HepG2 (cell line): ENCODE results near the gene SCN9A. TPM values are rescaled to one million over a fixed set of nuclear protein-coding genes. Genes with fewer than 3 reads are reported as not detected.

Experiments
- ASH2L ChIP-seq: fragments of 300-600, 200-600 bp; sonication (generic); IDR thresholded peaks from 2 replicates; pipeline ENCODE4 v1.7.0; 2017; ENCODE audit warnings: low read depth, mild to moderate bottlenecking, moderate library complexity, mixed read lengths, low read length; ENCODE audit not compliant: insufficient read length
- ATF1 ChIP-seq: IDR thresholded peaks from 2 replicates; pipeline ENCODE4 v1.6.1; 2016; ENCODE audit warnings: mild to moderate bottlenecking, control low read depth
- EP300 ChIP-seq, 3 experiments: sonication (generic) in 1 of 3; formaldehyde crosslinking in 1 of 3; IDR thresholded peaks; 2 replicates each; pipeline versions ENCODE4 v1.5.1 to v1.6.1; 2011 to 2020; ENCODE audit warnings: low read depth in 2 of 3, low read length in 2 of 3, borderline replicate concordance in 1 of 3, improper control_type of control experiment in 1 of 3, mild to moderate bottlenecking in 1 of 3, missing genetic modification reagents in 1 of 3, moderate library complexity in 1 of 3
- FOXP4 ChIP-seq: sonication (generic); formaldehyde crosslinking; IDR thresholded peaks from 2 replicates; pipeline ENCODE4 v1.4.0; 2020; ENCODE audit warnings: missing genetic modification reagents
- GATAD2A ChIP-seq: IDR thresholded peaks from 2 replicates; pipeline ENCODE4 v1.6.1; 2016
- HNF4A ChIP-seq: sonication (generic); formaldehyde crosslinking; IDR thresholded peaks from 2 replicates; pipeline ENCODE4 v1.4.0; 2020; ENCODE audit warnings: missing genetic modification reagents
- HNF4G ChIP-seq, 2 experiments: sonication (generic) in 1 of 2; formaldehyde crosslinking in 1 of 2; IDR thresholded peaks; 2 replicates each; pipeline versions ENCODE4 v1.4.0 to v1.6.1; 2011 to 2020; ENCODE audit warnings: borderline replicate concordance in 2 of 2, low read depth in 2 of 2, mild to moderate bottlenecking in 2 of 2, low read length in 1 of 2, missing genetic modification reagents in 1 of 2, moderate library complexity in 1 of 2
- KAT8 ChIP-seq: IDR thresholded peaks from 2 replicates; pipeline ENCODE4 v1.6.1; 2016; ENCODE audit warnings: missing genetic modification reagents, missing compliant biosample characterization
- MBD4 ChIP-seq: IDR thresholded peaks from 2 replicates; pipeline ENCODE4 v1.6.1; 2012; ENCODE audit warnings: low read length, inconsistent platforms, borderline replicate concordance
- NCOR1 ChIP-seq: fragments of 200-600 bp; sonication (generic); IDR thresholded peaks from 2 replicates; pipeline ENCODE4 v1.7.0; 2017; ENCODE audit warnings: antibody characterized with exemption, low read length, borderline replicate concordance
- PHF21A ChIP-seq: sonication (generic); formaldehyde crosslinking; IDR thresholded peaks from 2 replicates; pipeline ENCODE4 v1.5.0; 2020; ENCODE audit warnings: mild to moderate bottlenecking, missing genetic modification reagents
- POGK ChIP-seq: sonication (generic); formaldehyde crosslinking; conservative IDR thresholded peaks from 2 replicates; pipeline ENCODE4 v1.8.0; 2022; ENCODE audit warnings: mild to moderate bottlenecking, moderate library complexity, missing genetic modification reagents
- SAP130 ChIP-seq: IDR thresholded peaks from 2 replicates; pipeline ENCODE4 v1.6.1; 2016; ENCODE audit warnings: low read depth
- THRA ChIP-seq: sonication (generic); formaldehyde crosslinking; IDR thresholded peaks from 2 replicates; pipeline ENCODE4 v1.4.0; 2020; ENCODE audit warnings: missing genetic modification reagents, borderline replicate concordance
- TOE1 ChIP-seq: sonication (generic); formaldehyde crosslinking; IDR thresholded peaks from 2 replicates; pipeline ENCODE4 v1.4.0; 2020; ENCODE audit warnings: mild to moderate bottlenecking, missing genetic modification reagents
- USF2 ChIP-seq, 2 experiments: sonication (generic) in 1 of 2; formaldehyde crosslinking in 1 of 2; IDR thresholded peaks; 2 replicates each; pipeline versions ENCODE4 v1.5.1 to v1.6.1; 2011 to 2020; ENCODE audit warnings: borderline replicate concordance in 1 of 2, low read depth in 1 of 2, low read length in 1 of 2, mild to moderate bottlenecking in 1 of 2, missing genetic modification reagents in 1 of 2, moderate library complexity in 1 of 2
- ZNF614 ChIP-seq: IDR thresholded peaks from 2 replicates; pipeline ENCODE4 v1.6.1; 2018; ENCODE audit warnings: missing biosample characterization, missing genetic modification reagents, inconsistent platforms, borderline replicate concordance
- polyA plus RNA-seq, 8 experiments: library from polyadenylated mRNA; depleted of rRNA in 3 of 8; stranded (reverse) in 7 of 8; unstranded in 1 of 8; fragments of >200 nt; fragmentation: Illumina TruSeq in 4 of 8; extraction: Trizol in 4 of 8; gene quantifications; 2 replicates each; pipeline versions ENCODE4 v1.2.1 to v1.2.3, GENCODE V29; 2011 to 2016; ENCODE audit warnings: low read depth in 4 of 8, missing spikeins in 1 of 8, mixed read lengths in 1 of 8; ENCODE audit not compliant: insufficient read depth in 1 of 8
- total RNA-seq, 5 experiments: library from RNA; depleted of rRNA; stranded (reverse); fragments of >200 nt; fragmentation: Illumina TruSeq; extraction: Trizol; gene quantifications; 2 replicates each; pipeline ENCODE4 v1.2.3, GENCODE V29; 2016; ENCODE audit warnings: low read depth in 1 of 5
- TF ChIP-seq, protein P1 (sequence below): sonication (generic); formaldehyde crosslinking; IDR thresholded peaks from 2 replicates; pipeline ENCODE4 v1.4.0; 2020; ENCODE audit warnings: missing genetic modification reagents

Gene SCN9A
- total and polyA plus RNA-seq, 2 of the 13 experiments (the other 11 are each of a cell fraction or from before 2014, with no cell fraction given) = 15.3 to 24.3 TPM

DNA sequence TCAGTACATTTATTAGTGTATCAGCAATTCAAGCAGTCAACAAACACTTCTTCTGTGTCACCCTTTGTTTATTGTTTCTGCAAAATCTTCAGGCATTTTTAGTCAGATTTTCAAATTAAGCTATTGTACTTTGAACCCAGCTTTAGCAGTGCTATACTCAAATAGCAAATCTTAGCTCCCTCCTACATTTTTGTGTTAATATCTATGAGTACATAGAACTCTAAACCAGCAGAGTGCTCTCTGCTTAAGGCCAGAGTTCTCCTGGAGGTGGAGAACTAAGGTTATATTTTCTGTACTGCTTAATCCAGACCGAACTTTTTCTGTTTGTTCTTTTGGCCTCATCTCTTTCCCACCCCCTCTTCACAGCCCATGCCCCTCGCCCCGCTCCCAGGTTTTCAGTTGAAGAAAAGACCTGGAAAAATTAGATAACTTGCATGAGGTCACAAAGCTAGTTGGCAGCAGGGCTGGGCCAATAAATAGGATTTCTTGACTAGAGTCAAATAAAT lies 218.7 kb downstream of the SCN9A start (continued):
- TF ChIP-seq TOE1 (CRISPR knock-in tag) (peak; percentile 77; the same call in 1 of the 2 replicates), ZNF614 (CRISPR knock-in tag) (peak; percentile 21; the same call in 1 of the 2 replicates), HNF4G (IDR thresholded peaks at IDR 0.05; ENCODE audit: borderline replicate concordance, low read depth, low read length) (peak; percentile 59), HNF4G (CRISPR knock-in tag; IDR thresholded peaks at IDR 0.05; ENCODE audit: borderline replicate concordance, low read depth) (no peak), GATAD2A (peak; percentile 10; the same call in 1 of the 2 replicates), SAP130 (CRISPR knock-in tag) (0 out of 2 replicates have a peak, but pooled peaks have one; percentile 10), THRA (CRISPR knock-in tag) (0 out of 2 replicates have a peak, but pooled peaks have one; percentile 31), USF2 (IDR thresholded peaks at IDR 0.05; ENCODE audit: low read depth, low read length) (no peak), USF2 (CRISPR knock-in tag; IDR thresholded peaks at IDR 0.05; ENCODE audit: borderline replicate concordance) (no peak), PHF21A (CRISPR knock-in tag) (peak; percentile 65), POGK (peak; percentile 46; the same call in 1 of the 2 replicates), ASH2L (peak; percentile 52), EP300 (IDR thresholded peaks at IDR 0.05; ENCODE audit: low read depth in 2 of 2, low read length in 2 of 2) (peak in 1 of 2 experiments; percentile 60; a peak in 1 of 4 replicates), EP300 (CRISPR knock-in tag; IDR thresholded peaks at IDR 0.05; ENCODE audit: borderline replicate concordance) (no peak), KAT8 (CRISPR knock-in tag) (0 out of 2 replicates have a peak, but pooled peaks have one; percentile 24), MBD4 (0 out of 2 replicates have a peak, but pooled peaks have one; percentile 54), HNF4A (CRISPR knock-in tag) (peak; percentile 73), FOXP4 (CRISPR knock-in tag) (peak; percentile 21; the same call in 1 of the 2 replicates), NCOR1 (peak; percentile 74), ATF1 (CRISPR knock-in tag) (0 out of 2 replicates have a peak, but pooled peaks have one; percentile 41)
- TF ChIP-seq, protein P1, sequence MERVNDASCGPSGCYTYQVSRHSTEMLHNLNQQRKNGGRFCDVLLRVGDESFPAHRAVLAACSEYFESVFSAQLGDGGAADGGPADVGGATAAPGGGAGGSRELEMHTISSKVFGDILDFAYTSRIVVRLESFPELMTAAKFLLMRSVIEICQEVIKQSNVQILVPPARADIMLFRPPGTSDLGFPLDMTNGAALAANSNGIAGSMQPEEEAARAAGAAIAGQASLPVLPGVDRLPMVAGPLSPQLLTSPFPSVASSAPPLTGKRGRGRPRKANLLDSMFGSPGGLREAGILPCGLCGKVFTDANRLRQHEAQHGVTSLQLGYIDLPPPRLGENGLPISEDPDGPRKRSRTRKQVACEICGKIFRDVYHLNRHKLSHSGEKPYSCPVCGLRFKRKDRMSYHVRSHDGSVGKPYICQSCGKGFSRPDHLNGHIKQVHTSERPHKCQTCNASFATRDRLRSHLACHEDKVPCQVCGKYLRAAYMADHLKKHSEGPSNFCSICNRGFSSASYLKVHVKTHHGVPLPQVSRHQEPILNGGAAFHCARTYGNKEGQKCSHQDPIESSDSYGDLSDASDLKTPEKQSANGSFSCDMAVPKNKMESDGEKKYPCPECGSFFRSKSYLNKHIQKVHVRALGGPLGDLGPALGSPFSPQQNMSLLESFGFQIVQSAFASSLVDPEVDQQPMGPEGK (CRISPR knock-in tag) = 0 out of 2 replicates have a peak, but pooled peaks have one; percentile 40
